OCI-LY3 (cell line): ENCODE measurements around the gene GFRA1.

Experiments used
- H2AFZ ChIP-seq: fragments of 200-600, 300-600 bp; shearing (Covaris generic); 2 replicates; pipeline ENCODE4 v1.6.0; 2014; ENCODE audit warnings: antibody characterized with exemption, low read depth, low read length
- H3K27ac ChIP-seq: fragments of 200-600, 300-600 bp; sonication (generic); 2 replicates; pipeline ENCODE4 v1.5.1; 2014; ENCODE audit warnings: mild to moderate bottlenecking, low read length, moderate library complexity, mixed read lengths
- H3K27me3 ChIP-seq: fragments of 200-600, 300-600 bp; sonication (generic); 2 replicates; pipeline ENCODE4 v1.6.1; 2014; ENCODE audit warnings: low read depth, low read length, mixed read lengths
- H3K36me3 ChIP-seq: fragments of 200-600, 300-600 bp; sonication (generic); replicated peaks from 2 replicates; pipeline ENCODE3; 2014; ENCODE audit warnings: low read depth, low read length, mixed read lengths
- H3K4me1 ChIP-seq: fragments of 300-600, 200-600 bp; sonication (generic); 2 replicates; pipeline ENCODE4 v1.6.1; 2014; ENCODE audit warnings: low read length, mixed read lengths
- H3K4me2 ChIP-seq: fragments of 200-600, 300-600 bp; sonication (generic); 2 replicates; pipeline ENCODE4 v1.6.1; 2014; ENCODE audit warnings: low read length, mixed read lengths
- H3K4me3 ChIP-seq: fragments of 300-600, 200-600 bp; sonication (generic); 2 replicates; pipeline ENCODE4 v1.5.1; 2014; ENCODE audit warnings: antibody characterized with exemption, mild to moderate bottlenecking, low read length, moderate library complexity
- H3K79me2 ChIP-seq: fragments of 300-600, 200-600 bp; shearing (Covaris generic); 2 replicates; pipeline ENCODE4 v1.6.1; 2014; ENCODE audit warnings: mild to moderate bottlenecking, low read length, mixed read lengths
- H3K9ac ChIP-seq: fragments of 300-600, 200-600 bp; shearing (Covaris generic); 2 replicates; pipeline ENCODE4 v1.6.0; 2014; ENCODE audit warnings: mild to moderate bottlenecking, low read length, moderate library complexity
- H3K9me3 ChIP-seq: fragments of 200-600, 300-600 bp; shearing (Covaris generic); 2 replicates; pipeline ENCODE4 v1.6.1; 2014; ENCODE audit warnings: low read length, mixed read lengths; ENCODE audit not compliant: insufficient read depth
- H4K20me1 ChIP-seq: fragments of 200-600, 300-600 bp; sonication (generic); 2 replicates; pipeline ENCODE4 v1.6.1; 2016; ENCODE audit warnings: low read length, mixed read lengths; ENCODE audit not compliant: insufficient read depth
- CTCF ChIP-seq: fragments of 200-600, 300-600 bp; sonication (generic); IDR thresholded peaks from 2 replicates; pipeline ENCODE4 v1.5.1; 2014; ENCODE audit warnings: antibody characterized with exemption, low read length, low read depth
- EZH2phosphoT487 ChIP-seq: fragments of 200-600 bp; shearing (Covaris generic); IDR thresholded peaks from 2 replicates; pipeline ENCODE4 v1.6.1; 2018; ENCODE audit warnings: antibody characterized with exemption, mixed run types, low read depth

Gene GFRA1

GRCh38 chr10:116043861-116044260 lies 229.1 kb downstream of the GFRA1 start:
- no peak for TF ChIP-seq CTCF
- no peak for TF ChIP-seq EZH2phosphoT487
- Histone ChIP-seq H3K9me3 (no peaks in the 10 kb centered on the region), H3K4me2 (no peak overlapping the region), H3K27ac (no peak overlapping the region), H3K4me1 (no peaks in the 10 kb centered on the region), H3K4me3 (no peak overlapping the region), H3K79me2 (no peaks in the 10 kb centered on the region), H3K36me3 (no peaks in the 10 kb centered on the region), H2AFZ (no peak overlapping the region), H3K9ac (no peak overlapping the region), H3K27me3 (no peaks in the 10 kb centered on the region), H4K20me1 (no peaks in the 10 kb centered on the region)

GRCh38 chr10:116043304-116043703 lies 229.7 kb downstream of the GFRA1 start:
- H3K4me1 ChIP-seq = no peaks in the 10 kb centered on the region
- no peaks in the 10 kb centered on the region for H4K20me1 ChIP-seq
- H3K9ac ChIP-seq = no peak overlapping the region
- H3K4me2 ChIP-seq = no peak overlapping the region
- TF ChIP-seq CTCF = no peak
- no peak overlapping the region for H2AFZ ChIP-seq
- no peaks in the 10 kb centered on the region for H3K9me3 ChIP-seq
- H3K79me2 ChIP-seq = no peaks in the 10 kb centered on the region
- no peaks in the 10 kb centered on the region for H3K27me3 ChIP-seq
- no peak overlapping the region for H3K4me3 ChIP-seq
- H3K36me3 ChIP-seq = no peaks in the 10 kb centered on the region
- no peak overlapping the region for H3K27ac ChIP-seq

GRCh38 chr10:116041948-116042347 lies 231.1 kb downstream of the GFRA1 start:
- H3K4me1 ChIP-seq = no peaks in the 10 kb centered on the region
- H4K20me1 ChIP-seq = no peaks in the 10 kb centered on the region
- no peak overlapping the region for H2AFZ ChIP-seq
- H3K27ac ChIP-seq = no peak overlapping the region
- H3K27me3 ChIP-seq = no peaks in the 10 kb centered on the region
- no peak overlapping the region for H3K9ac ChIP-seq
- H3K4me2 ChIP-seq = no peak overlapping the region
- no peaks in the 10 kb centered on the region for H3K9me3 ChIP-seq
- H3K36me3 ChIP-seq = no peaks in the 10 kb centered on the region
- no peak for TF ChIP-seq EZH2phosphoT487
- TF ChIP-seq CTCF = no peak
- H3K4me3 ChIP-seq = no peak overlapping the region
- no peaks in the 10 kb centered on the region for H3K79me2 ChIP-seq

- Histone ChIP-seq H3K4me2 (no peak overlapping the region), H3K4me1 (no peaks in the 10 kb centered on the region), H3K9ac (no peak overlapping the region), H3K27me3 (no peaks in the 10 kb centered on the region), H3K27ac (no peak overlapping the region), H3K9me3 (no peaks in the 10 kb centered on the region), H2AFZ (no peak overlapping the region), H3K79me2 (no peaks in the 10 kb centered on the region), H4K20me1 (no peaks in the 10 kb centered on the region), H3K4me3 (no peak overlapping the region), H3K36me3 (no peaks in the 10 kb centered on the region)
- TF ChIP-seq CTCF = no peak
Observed at GRCh38 chr10:116039612-116040011, 233.4 kb downstream of the GFRA1 start.
